A673 (cell line): ENCODE results near the gene USP2. TPM values are rescaled to one million over a fixed set of nuclear protein-coding genes. Genes with fewer than 3 reads are reported as not detected.
A peak's percentile ranks its signal among the peaks of the same experiment; 100 is the strongest.

Experiments used
- BruUV-seq: library from RNA; stranded (reverse); fragments of 400-500 nt; replicated peaks from 2 replicates; lab custom pipeline; 2021; lab: Mats Ljungman, UMichigan
- CTCF ChIA-PET: fragments of 300-600 bp; sonication (Branson Sonifier 250); formaldehyde crosslinking; loops from one replicate; lab custom pipeline; 2022; ENCODE audit warnings: antibody characterized with exemption; lab: Charles Lee
- POLR2A ChIA-PET: fragments of 300-600 bp; sonication (Branson Sonifier 250); formaldehyde crosslinking; loops from one replicate; lab custom pipeline; 2022; ENCODE audit warnings: antibody characterized with exemption; ENCODE audit not compliant: low non-redundant PET; lab: Charles Lee
- DNase-seq: peaks from one replicate; pipeline ENCODE4 v3.0.0-alpha.2; 2015; ENCODE audit warnings: low spot score
- H3K27ac ChIP-seq: fragments of 200-600 bp; sonication (generic); 2 replicates; pipeline ENCODE4 v1.5.1; 2016; ENCODE audit warnings: mixed run types, low read depth, mild to moderate bottlenecking, mixed read lengths, antibody characterized with exemption, low read length; ENCODE audit not compliant: poor library complexity, severe bottlenecking
- H3K27me3 ChIP-seq: fragments of 200-600 bp; sonication (generic); replicated peaks from 2 replicates; pipeline ENCODE4 v1.6.1; 2017; ENCODE audit warnings: mixed run types, low read depth, mild to moderate bottlenecking, mixed read lengths, antibody characterized with exemption, low read length; ENCODE audit not compliant: insufficient read depth, poor library complexity
- H3K36me3 ChIP-seq: fragments of 200-600 bp; sonication (generic); 2 replicates; pipeline ENCODE4 v1.6.1; 2016; ENCODE audit warnings: mixed run types, mild to moderate bottlenecking, mixed read lengths, antibody characterized with exemption, low read length; ENCODE audit not compliant: insufficient read depth, poor library complexity, severe bottlenecking
- H3K4me1 ChIP-seq: fragments of 200-600 bp; sonication (generic); 2 replicates; pipeline ENCODE4 v1.6.1; 2017; ENCODE audit warnings: mixed run types, mild to moderate bottlenecking, mixed read lengths, antibody characterized with exemption, low read length; ENCODE audit not compliant: insufficient read depth, poor library complexity, severe bottlenecking
- H3K4me3 ChIP-seq: fragments of 200-600 bp; sonication (generic); 2 replicates; pipeline ENCODE4 v1.5.1; 2016; ENCODE audit warnings: low read depth, mixed run types, mild to moderate bottlenecking, mixed read lengths, low read length; ENCODE audit not compliant: poor library complexity, severe bottlenecking
- H3K9me3 ChIP-seq: fragments of 200-600 bp; sonication (generic); 2 replicates; pipeline ENCODE4 v1.6.1; 2016; ENCODE audit warnings: mixed run types, low read depth, mild to moderate bottlenecking, mixed read lengths, antibody characterized with exemption, low read length; ENCODE audit not compliant: poor library complexity, severe bottlenecking
- CTCF ChIP-seq: fragments of 300-800, 200-600 bp; sonication (generic); conservative IDR thresholded peaks from 2 replicates; pipeline ENCODE4 v1.5.1; 2017; ENCODE audit warnings: low read depth, mild to moderate bottlenecking, antibody characterized with exemption, low read length, moderate library complexity, mixed read lengths
- EZH2 ChIP-seq: fragments of 200-600 bp; sonication (generic); IDR thresholded peaks from 2 replicates; pipeline ENCODE4 v1.6.1; 2017; ENCODE audit warnings: borderline replicate concordance, low read depth, mild to moderate bottlenecking, mixed read lengths, antibody characterized with exemption, low read length; ENCODE audit not compliant: poor library complexity, severe bottlenecking
- intact Hi-C: fragments of 100-400 bp; cut with micrococcal nuclease; formaldehyde crosslinking; loops from one replicate; pipeline ENCODE4 v1.10.0; 2022; ENCODE audit not compliant: unreplicated experiment
- total RNA-seq: library from RNA; stranded (reverse); gene quantifications from 2 replicates; pipeline ENCODE4 v1.2.3, GENCODE V29; 2021

The USP2 gene
- total RNA-seq, 1 experiment from 2014 or later, result 4.8 TPM

GRCh38 chr11:119368121-119369034 lies 13.1 kb downstream of the USP2 start:
- H3K27ac ChIP-seq, result peak overlapping the region; percentile 65
- peak overlapping the region; percentile 19 for H3K4me3 ChIP-seq
- peak; percentile 80 for DNase-seq
- intact Hi-C loops, result no loop called here
- no peaks in the 10 kb centered on the region for H3K27me3 ChIP-seq
- ChIA-PET CTCF (interaction anchor here (0.6 to 1.8 kb wide), 5 partner anchors 12 to 1095 kb away, joined by 3 to 7 read pairs (median 5); no protein-coding TSS in a partner anchor), POLR2A (no interaction called here)
- no TSS peak for BruUV-seq
- H3K4me1 ChIP-seq, result peaks cover 45% of the 10 kb centered on the region
- H3K9me3 ChIP-seq, result no peaks in the 10 kb centered on the region
- no peak for TF ChIP-seq CTCF
- TF ChIP-seq EZH2, result no peak
- H3K36me3 ChIP-seq, result no peaks in the 10 kb centered on the region

GRCh38 chr11:119367661-119368120 lies 13.8 kb downstream of the USP2 start:
- H3K27me3 ChIP-seq, result no peaks in the 10 kb centered on the region
- H3K27ac ChIP-seq, result no peak overlapping the region
- H3K9me3 ChIP-seq, result no peaks in the 10 kb centered on the region
- intact Hi-C loops, result no loop called here
- no peaks in the 10 kb centered on the region for H3K36me3 ChIP-seq
- H3K4me1 ChIP-seq, result peaks cover 47% of the 10 kb centered on the region
- ChIA-PET CTCF (interaction anchor here (0.9 to 1.8 kb wide), 3 partner anchors 12 to 29 kb away, joined by 3 to 7 read pairs (median 5); no protein-coding TSS in a partner anchor), POLR2A (no interaction called here)
- DNase-seq, result no peak
- TF ChIP-seq EZH2, result no peak
- no peak for TF ChIP-seq CTCF
- no peak overlapping the region for H3K4me3 ChIP-seq
- no TSS peak for BruUV-seq

GRCh38 chr11:119366690-119367620 lies 14.5 kb downstream of the USP2 start:
- Histone ChIP-seq H3K27me3 (no peaks in the 10 kb centered on the region), H3K27ac (no peak overlapping the region), H3K4me1 (peaks cover 44% of the 10 kb centered on the region), H3K36me3 (no peaks in the 10 kb centered on the region), H3K9me3 (no peaks in the 10 kb centered on the region), H3K4me3 (no peak overlapping the region)
- ChIA-PET CTCF (no interaction called here), POLR2A (no interaction called here)
- DNase-seq, result no peak
- intact Hi-C loops, result no loop called here
- no TSS peak for BruUV-seq
- no peak for TF ChIP-seq EZH2
- TF ChIP-seq CTCF, result no peak
